WTC11 (cell line): ENCODE data around the gene PSMA7. TPM values are rescaled to one million over a fixed set of nuclear protein-coding genes. Genes with fewer than 3 reads are reported as not detected.

ENCODE experiments used
- ATAC-seq: fragments of 200-7000 bp; cut with Tn5 transposase; 2 replicates; pipeline ENCODE4 v1.10.0; 2021; ENCODE audit warnings: mild to moderate bottlenecking, moderate library complexity
- CTCF ChIA-PET: fragments of 300-600 bp; sonication (Branson Sonifier 250); formaldehyde crosslinking; loops from one replicate; lab custom pipeline; 2021; ENCODE audit warnings: antibody characterized with exemption; lab: Charles Lee
- POLR2A ChIA-PET: fragments of 350-600 bp; sonication (Branson Sonifier 250); formaldehyde crosslinking; loops from one replicate; lab custom pipeline; 2021; ENCODE audit warnings: antibody characterized with exemption; lab: Charles Lee
- DNase-seq: peaks from one replicate; pipeline ENCODE4 v3.0.0; 2021; ENCODE audit warnings: low spot score
- H3K27ac Mint-ChIP-seq: 2 replicates; pipeline ENCODE4 v1.8.0; 2021; ENCODE audit warnings: mixed read lengths
- H3K27me3 Mint-ChIP-seq: 2 replicates; pipeline ENCODE4 v1.8.0; 2021; ENCODE audit warnings: low read depth, mild to moderate bottlenecking, moderate library complexity, mixed read lengths
- H3K36me3 Mint-ChIP-seq: 2 replicates; pipeline ENCODE4 v1.8.0; 2021; ENCODE audit warnings: mixed read lengths
- H3K4me1 Mint-ChIP-seq: 2 replicates; pipeline ENCODE4 v1.8.0; 2022; ENCODE audit warnings: mixed read lengths
- H3K4me3 Mint-ChIP-seq: 2 replicates; pipeline ENCODE4 v1.8.0; 2021; ENCODE audit warnings: mild to moderate bottlenecking, moderate library complexity, mixed read lengths
- H3K9me3 Mint-ChIP-seq: 2 replicates; pipeline ENCODE4 v1.8.0; 2021; ENCODE audit warnings: mixed read lengths
- ATF1 ChIP-seq: sonication (generic); formaldehyde crosslinking; IDR thresholded peaks from 2 replicates; pipeline ENCODE4 v1.8.1; 2023; ENCODE audit warnings: mild to moderate bottlenecking, moderate library complexity, missing genetic modification reagents
- ATF6 ChIP-seq: sonication (generic); formaldehyde crosslinking; IDR thresholded peaks from 2 replicates; pipeline ENCODE4 v1.8.1; 2023; ENCODE audit warnings: mild to moderate bottlenecking, missing genetic modification reagents
- CREM ChIP-seq: sonication (generic); formaldehyde crosslinking; IDR thresholded peaks from 2 replicates; pipeline ENCODE4 v1.8.1; 2022; ENCODE audit warnings: mild to moderate bottlenecking, missing genetic modification reagents, moderate library complexity
- ERG ChIP-seq: fragments of 250-450 bp; sonication (Bioruptor Pico); IDR thresholded peaks from 2 replicates; pipeline ENCODE4 v1.8.0; 2021; ENCODE audit warnings: mild to moderate bottlenecking
- GTF2I ChIP-seq: fragments of 250-450 bp; sonication (Bioruptor Pico); conservative IDR thresholded peaks from 2 replicates; pipeline ENCODE4 v1.4.0; 2021; ENCODE audit warnings: mild to moderate bottlenecking
- HMGXB4 ChIP-seq: sonication (generic); formaldehyde crosslinking; IDR thresholded peaks from 2 replicates; pipeline ENCODE4 v1.8.1; 2023; ENCODE audit warnings: mild to moderate bottlenecking, moderate library complexity, missing genetic modification reagents
- JAZF1 ChIP-seq: fragments of 250-450 bp; sonication (Bioruptor Pico); IDR thresholded peaks from 2 replicates; pipeline ENCODE4 v1.9.0; 2021; ENCODE audit warnings: moderate library complexity, mild to moderate bottlenecking, inconsistent platforms
- KAT7 ChIP-seq: sonication (generic); formaldehyde crosslinking; IDR thresholded peaks from 2 replicates; pipeline ENCODE4 v1.8.1; 2023; ENCODE audit warnings: missing genetic modification reagents, mild to moderate bottlenecking, borderline replicate concordance
- NFYB ChIP-seq: sonication (generic); formaldehyde crosslinking; conservative IDR thresholded peaks from 2 replicates; pipeline ENCODE4 v1.8.0; 2022; ENCODE audit warnings: low read depth, missing genetic modification reagents
- NR2C2 ChIP-seq: sonication (generic); formaldehyde crosslinking; IDR thresholded peaks from 2 replicates; pipeline ENCODE4 v1.8.0; 2022; ENCODE audit warnings: mild to moderate bottlenecking, missing genetic modification reagents
- NR3C1 ChIP-seq: sonication (generic); formaldehyde crosslinking; conservative IDR thresholded peaks from 2 replicates; pipeline ENCODE4 v1.8.1; 2023; ENCODE audit warnings: low read depth, mild to moderate bottlenecking, missing genetic modification reagents
- SMAD4 ChIP-seq: sonication (generic); formaldehyde crosslinking; IDR thresholded peaks from 2 replicates; pipeline ENCODE4 v1.8.0; 2022; ENCODE audit warnings: mild to moderate bottlenecking, missing genetic modification reagents
- TEAD4 ChIP-seq: sonication (generic); formaldehyde crosslinking; IDR thresholded peaks from 2 replicates; pipeline ENCODE4 v1.8.0; 2022; ENCODE audit warnings: mild to moderate bottlenecking, missing genetic modification reagents
- USF1 ChIP-seq: sonication (generic); formaldehyde crosslinking; IDR thresholded peaks from 2 replicates; pipeline ENCODE4 v1.8.0; 2022; ENCODE audit warnings: mild to moderate bottlenecking, missing genetic modification reagents
- ZBTB21 ChIP-seq: sonication (generic); formaldehyde crosslinking; IDR thresholded peaks from 2 replicates; pipeline ENCODE4 v1.8.1; 2023; ENCODE audit warnings: mild to moderate bottlenecking, missing genetic modification reagents, borderline replicate concordance
- ZNF219 ChIP-seq: sonication (generic); formaldehyde crosslinking; IDR thresholded peaks from 2 replicates; pipeline ENCODE4 v1.8.0; 2023; ENCODE audit warnings: missing genetic modification reagents, mild to moderate bottlenecking, borderline replicate concordance
- ZNF281 ChIP-seq: sonication (generic); formaldehyde crosslinking; IDR thresholded peaks from 2 replicates; pipeline ENCODE4 v1.8.0; 2023; ENCODE audit warnings: mild to moderate bottlenecking, missing genetic modification reagents
- ZNF317 ChIP-seq: sonication (generic); formaldehyde crosslinking; IDR thresholded peaks from 2 replicates; pipeline ENCODE4 v1.8.1; 2023; ENCODE audit warnings: low read depth, mild to moderate bottlenecking, moderate library complexity, missing genetic modification reagents, borderline replicate concordance
- ZNF416 ChIP-seq: fragments of 250-450 bp; sonication (Bioruptor Pico); IDR thresholded peaks from 2 replicates; pipeline ENCODE4 v1.9.0; 2021; ENCODE audit warnings: mild to moderate bottlenecking, inconsistent platforms
- ZNF425 ChIP-seq: fragments of 250-450 bp; sonication (Bioruptor Pico); conservative IDR thresholded peaks from 2 replicates; pipeline ENCODE4 v1.9.0; 2021; ENCODE audit warnings: mild to moderate bottlenecking
- total RNA-seq: library from RNA; stranded (reverse); gene quantifications from 3 replicates; pipeline ENCODE4 v1.2.3, GENCODE V29; 2021

Gene PSMA7
- total RNA-seq, 1 experiment from 2014 or later: 364 TPM

GRCh38 chr20:62164879-62165761 is 21.9 kb upstream of the PSMA7 start:
- no peaks in the 10 kb centered on the region for H3K27me3 Mint-ChIP-seq
- H3K9me3 Mint-ChIP-seq: no peaks in the 10 kb centered on the region
- POLR2A ChIA-PET: interaction anchor here (0.5 kb wide), 1 partner anchor 229 kb away, joined by 3 read pairs; no protein-coding TSS in a partner anchor
- no peak for ATAC-seq
- H3K4me3 Mint-ChIP-seq: no peak overlapping the region
- no peaks in the 10 kb centered on the region for H3K4me1 Mint-ChIP-seq
- TF ChIP-seq ZNF425 (CRISPR knock-in tag) (no peak), ZNF219 (CRISPR knock-in tag) (no peak), ZNF416 (no peak), CREM (CRISPR knock-in tag) (no peak), NR2C2 (CRISPR knock-in tag) (no peak), NFYB (CRISPR knock-in tag) (no peak), ZNF317 (CRISPR knock-in tag) (no peak)
- TF ChIP-seq, all 79 proteins: peak for 0
- H3K27ac Mint-ChIP-seq: no peak overlapping the region
- CTCF ChIA-PET: interaction anchor here (1.1 kb wide), 1 partner anchor 9 kb away, joined by 3 read pairs; no protein-coding TSS in a partner anchor
- DNase-seq: no peak
- peaks cover 35% of the 10 kb centered on the region for H3K36me3 Mint-ChIP-seq

- Mint-ChIP-seq H3K9me3 (no peaks in the 10 kb centered on the region), H3K4me3 (no peak overlapping the region), H3K27ac (no peak overlapping the region), H3K36me3 (peaks cover 35% of the 10 kb centered on the region), H3K27me3 (no peaks in the 10 kb centered on the region), H3K4me1 (no peaks in the 10 kb centered on the region)
- ChIA-PET CTCF (interaction anchor here (1.1 kb wide), 1 partner anchor 8 kb away, joined by 3 read pairs; no protein-coding TSS in a partner anchor), POLR2A (no interaction called here)
- ATAC-seq (no peak), DNase-seq (no peak)
- TF ChIP-seq SMAD4 (CRISPR knock-in tag) (no peak), KAT7 (CRISPR knock-in tag) (no peak), CREM (CRISPR knock-in tag) (no peak), ATF6 (CRISPR knock-in tag) (no peak), NR3C1 (CRISPR knock-in tag) (no peak), ATF1 (CRISPR knock-in tag) (no peak), JAZF1 (no peak), ZNF281 (CRISPR knock-in tag) (no peak), TEAD4 (CRISPR knock-in tag) (no peak), HMGXB4 (CRISPR knock-in tag) (no peak), USF1 (CRISPR knock-in tag) (no peak), ZNF219 (CRISPR knock-in tag) (no peak), GTF2I (no peak), ZBTB21 (CRISPR knock-in tag) (no peak), ERG (CRISPR knock-in tag) (no peak)
Observed at GRCh38 chr20:62163986-62164762, 21.0 kb upstream of the PSMA7 start.
